ENCODE data around the gene GALNT9. TPM values are rescaled to one million over a fixed set of nuclear protein-coding genes. Genes with fewer than 3 reads are reported as not detected.

The GALNT9 gene
- total and polyA plus RNA-seq, 5 experiments from 2014 or later = not detected

DNA sequence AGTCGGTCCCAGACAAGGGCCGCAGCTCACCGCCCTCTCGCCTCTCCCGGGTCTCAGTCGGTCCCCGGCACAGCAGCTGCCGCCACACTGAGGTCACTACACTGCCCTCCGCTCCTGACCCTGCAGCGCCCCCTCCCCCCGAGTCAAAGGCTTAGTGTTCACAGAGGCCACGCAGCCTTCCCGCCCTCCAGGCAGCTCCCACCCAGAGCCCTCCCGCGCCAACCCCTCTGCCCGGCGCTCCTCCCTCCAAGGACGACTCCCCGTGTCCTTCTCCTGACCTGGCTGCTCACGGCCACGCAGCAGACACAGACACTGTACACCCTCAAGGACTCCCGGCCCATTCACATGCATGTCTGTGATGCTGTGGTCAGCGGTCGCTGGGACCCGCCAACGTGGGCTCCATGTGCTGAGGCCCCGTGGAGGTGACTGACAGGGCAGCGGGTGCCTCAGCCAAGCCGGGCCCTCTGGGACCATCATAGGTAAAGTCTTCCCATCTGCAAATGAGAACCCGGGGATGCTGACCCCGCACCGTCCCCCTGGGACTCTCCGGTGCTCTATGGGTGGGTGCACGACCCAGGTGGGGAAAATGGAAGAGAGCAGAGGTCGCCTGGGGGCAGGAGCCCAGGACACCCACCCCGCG lies 16.3 kb upstream of the GALNT9 start:
- Mint-ChIP-seq H3K36me3 (no peaks in the 10 kb centered on the region), H3K4me1 (peaks cover 5 to 19% (median 9%) of the 10 kb centered on the region in 4 donors), H3K27me3 (peaks cover 1 to 30% (median 3%) of the 10 kb centered on the region in 5 donors), H3K9me3 (no peaks in the 10 kb centered on the region), H3K4me3 (no peak overlapping the region), H3K27ac (no peak overlapping the region)
- DNase-seq (no peak), ATAC-seq (no peak)
- POLR2A ChIA-PET = no interaction called here

DNA sequence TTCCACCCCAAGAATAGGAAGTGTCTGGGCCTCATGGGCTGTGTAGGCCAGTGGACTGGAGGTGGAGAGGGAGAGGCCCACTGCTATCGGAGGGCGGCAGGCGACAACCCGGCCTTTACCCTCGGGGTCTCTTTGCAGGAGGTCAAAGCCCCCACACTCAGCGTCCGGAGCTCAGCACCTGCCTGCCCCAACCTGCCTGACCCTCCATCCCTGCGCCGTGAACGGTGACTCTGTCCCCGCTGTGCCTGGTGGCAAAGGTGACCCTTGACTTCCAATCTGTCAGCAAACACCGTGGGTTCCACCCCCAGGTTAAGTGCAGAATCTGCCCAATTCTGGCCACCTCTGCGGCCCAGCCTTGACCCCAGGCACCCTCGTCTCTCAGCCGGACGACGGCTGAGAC lies 15.7 kb upstream of the GALNT9 start:
- Mint-ChIP-seq H3K4me3 (no peak overlapping the region), H3K27me3 (peaks cover 1 to 32% (median 3%) of the 10 kb centered on the region in 5 donors), H3K27ac (no peak overlapping the region), H3K36me3 (no peaks in the 10 kb centered on the region), H3K4me1 (peaks cover 5 to 19% (median 9%) of the 10 kb centered on the region in 4 donors), H3K9me3 (no peaks in the 10 kb centered on the region)
- POLR2A ChIA-PET = no interaction called here
- ATAC-seq = no peak
- no peak for DNase-seq

DNA sequence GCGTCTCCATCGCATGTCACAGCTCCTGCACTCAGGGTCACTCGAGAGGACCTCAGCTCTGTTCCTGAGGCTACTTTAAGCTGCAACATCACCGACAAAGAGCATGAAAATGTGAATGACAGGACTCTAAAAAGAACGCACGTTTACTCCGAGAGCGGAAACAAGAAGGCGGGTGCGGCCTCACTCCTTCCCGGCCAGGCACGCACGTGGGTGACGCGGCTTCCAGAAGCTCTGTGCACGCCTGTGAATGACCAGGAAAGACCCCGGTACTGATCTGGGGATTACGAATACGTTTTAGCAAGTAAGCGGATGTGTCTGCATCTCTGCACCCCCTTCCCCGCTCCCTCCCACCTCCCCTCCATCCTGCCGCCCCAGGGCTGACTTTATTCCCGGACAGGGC lies 15.2 kb upstream of the GALNT9 start:
- Mint-ChIP-seq H3K9me3 (no peaks in the 10 kb centered on the region), H3K27ac (no peak overlapping the region), H3K4me3 (no peak overlapping the region), H3K27me3 (peaks cover 1 to 35% (median 4%) of the 10 kb centered on the region in 5 donors), H3K4me1 (peaks cover 5 to 19% (median 9%) of the 10 kb centered on the region in 4 donors), H3K36me3 (no peaks in the 10 kb centered on the region)
- POLR2A ChIA-PET = no interaction called here
- DNase-seq (no peak), ATAC-seq (no peak)

DNA sequence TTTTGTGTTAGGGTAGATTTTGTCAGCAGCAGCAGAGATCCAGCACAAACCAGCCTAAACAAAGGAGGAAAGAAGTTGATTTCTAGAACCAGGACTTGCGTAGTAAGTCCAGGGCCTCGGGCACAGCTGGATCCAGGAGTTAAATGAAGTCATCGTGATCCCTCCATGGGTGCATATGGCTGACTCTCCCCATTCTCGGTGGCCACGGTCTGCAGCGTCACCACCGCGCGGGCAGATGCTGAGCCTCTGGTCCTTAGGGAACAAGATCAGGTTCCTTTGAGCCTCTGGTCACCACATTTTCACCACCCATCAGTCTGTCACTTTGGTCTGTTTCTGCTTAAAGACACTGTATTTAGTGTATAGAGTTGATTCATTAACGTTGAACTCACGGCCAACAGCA lies 14.8 kb upstream of the GALNT9 start:
- Mint-ChIP-seq H3K4me3 (no peak overlapping the region), H3K36me3 (no peaks in the 10 kb centered on the region), H3K27ac (no peak overlapping the region), H3K27me3 (peaks cover 1 to 35% (median 4%) of the 10 kb centered on the region in 5 donors), H3K9me3 (no peaks in the 10 kb centered on the region), H3K4me1 (peaks cover 5 to 19% (median 9%) of the 10 kb centered on the region in 4 donors)
- DNase-seq (no peak), ATAC-seq (no peak)
- POLR2A ChIA-PET = no interaction called here

DNA sequence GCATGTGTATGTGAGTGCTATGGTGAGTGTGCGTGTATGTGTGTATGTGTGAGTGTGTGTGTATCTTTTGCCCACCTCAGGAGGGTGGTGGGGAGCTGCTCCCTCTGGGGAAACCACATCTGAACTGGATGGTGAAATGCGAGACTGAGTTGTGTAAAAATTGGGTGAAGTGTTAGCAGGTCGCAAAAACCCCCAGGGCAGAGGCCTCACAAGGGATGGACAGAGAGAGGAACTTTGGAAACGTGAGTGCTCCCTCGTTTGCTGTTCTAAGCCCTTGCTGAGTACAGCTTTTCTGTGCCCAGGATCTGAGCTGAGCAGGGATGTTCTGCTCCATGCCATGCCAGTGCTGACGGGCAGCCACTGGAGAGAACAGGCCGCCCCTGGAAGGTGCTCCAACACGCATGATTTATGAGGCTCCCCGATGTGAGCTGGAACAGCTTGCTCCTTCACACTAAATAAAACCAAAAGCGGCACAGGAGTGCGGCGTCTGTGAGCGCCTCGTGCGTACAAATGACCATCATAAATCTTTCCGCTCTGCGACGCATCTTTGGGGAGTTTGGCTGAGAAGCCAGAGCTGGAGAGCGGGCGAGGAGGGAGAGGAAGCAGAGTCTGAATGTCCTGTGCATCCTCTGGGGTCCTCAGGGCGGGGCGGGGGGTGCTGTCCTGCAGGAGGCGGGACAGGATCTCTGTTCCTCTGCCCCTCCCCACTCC lies 14.1 kb upstream of the GALNT9 start:
- H3K4me3 Mint-ChIP-seq = no peak overlapping the region
- no peaks in the 10 kb centered on the region for H3K9me3 Mint-ChIP-seq
- POLR2A ChIA-PET = no interaction called here
- ATAC-seq (no peak), DNase-seq (no peak)
- no peaks in the 10 kb centered on the region for H3K36me3 Mint-ChIP-seq
- H3K27ac Mint-ChIP-seq = no peak overlapping the region
- peaks cover 1 to 39% (median 4%) of the 10 kb centered on the region in 5 donors for H3K27me3 Mint-ChIP-seq
- peaks cover 5 to 19% (median 9%) of the 10 kb centered on the region in 4 donors for H3K4me1 Mint-ChIP-seq

DNA sequence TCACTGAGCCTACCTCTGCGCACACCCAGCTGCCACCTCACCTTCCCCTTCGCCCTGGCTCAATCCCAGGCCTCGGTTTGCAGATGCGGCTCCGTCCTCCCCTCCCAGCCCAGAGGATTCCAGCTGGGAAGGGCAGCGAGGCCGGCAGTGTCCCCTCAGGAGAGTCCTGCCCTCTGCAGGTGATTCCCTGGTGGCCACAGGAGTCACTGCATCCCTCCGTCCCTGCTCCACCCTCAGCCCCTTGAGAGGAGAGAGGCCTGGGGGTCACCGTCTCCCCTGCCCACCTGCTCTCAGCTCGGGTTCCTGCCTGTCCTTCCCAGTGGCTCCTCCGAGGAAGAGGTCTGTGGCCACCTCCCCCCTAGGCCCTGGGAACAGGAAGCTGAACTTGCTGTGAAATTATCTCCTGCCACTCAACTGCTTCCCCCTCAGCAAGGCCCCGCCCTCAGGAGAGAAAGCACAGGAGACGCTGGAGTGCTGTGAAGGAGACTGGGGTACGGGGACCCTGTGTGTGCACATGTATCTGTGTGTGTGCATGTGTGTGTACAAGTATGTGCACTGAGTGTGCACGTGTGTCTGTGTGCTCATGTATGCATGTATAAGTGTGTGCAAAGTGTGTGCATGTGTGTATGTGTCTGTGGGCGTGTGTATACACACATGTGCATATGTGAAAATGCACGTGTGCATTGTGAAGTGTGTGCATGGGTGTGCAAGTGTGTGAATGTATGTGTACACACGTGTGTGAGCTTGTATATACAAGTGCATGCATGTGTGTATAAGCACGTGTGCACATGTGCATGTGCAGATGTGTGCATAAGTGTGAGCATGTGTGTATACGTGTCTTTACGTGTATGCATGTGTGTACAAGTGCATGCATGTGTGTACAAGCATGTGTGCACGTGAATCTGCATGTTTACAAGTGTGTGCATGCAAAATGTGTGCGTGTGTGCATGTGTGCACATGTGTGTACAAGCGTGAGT lies 13.2 kb upstream of the GALNT9 start:
- no peak overlapping the region for H3K4me3 Mint-ChIP-seq
- H3K9me3 Mint-ChIP-seq = no peaks in the 10 kb centered on the region
- peak; percentile 22 to 37 for ATAC-seq
- H3K4me1 Mint-ChIP-seq = peaks cover 5 to 19% (median 9%) of the 10 kb centered on the region in 4 donors
- POLR2A ChIA-PET = no interaction called here
- peaks cover 1 to 41% (median 4%) of the 10 kb centered on the region in 5 donors for H3K27me3 Mint-ChIP-seq
- no peaks in the 10 kb centered on the region for H3K36me3 Mint-ChIP-seq
- H3K27ac Mint-ChIP-seq = peak overlapping the region in 1 of 10 donors; percentile 41
- DNase-seq = no peak

DNA sequence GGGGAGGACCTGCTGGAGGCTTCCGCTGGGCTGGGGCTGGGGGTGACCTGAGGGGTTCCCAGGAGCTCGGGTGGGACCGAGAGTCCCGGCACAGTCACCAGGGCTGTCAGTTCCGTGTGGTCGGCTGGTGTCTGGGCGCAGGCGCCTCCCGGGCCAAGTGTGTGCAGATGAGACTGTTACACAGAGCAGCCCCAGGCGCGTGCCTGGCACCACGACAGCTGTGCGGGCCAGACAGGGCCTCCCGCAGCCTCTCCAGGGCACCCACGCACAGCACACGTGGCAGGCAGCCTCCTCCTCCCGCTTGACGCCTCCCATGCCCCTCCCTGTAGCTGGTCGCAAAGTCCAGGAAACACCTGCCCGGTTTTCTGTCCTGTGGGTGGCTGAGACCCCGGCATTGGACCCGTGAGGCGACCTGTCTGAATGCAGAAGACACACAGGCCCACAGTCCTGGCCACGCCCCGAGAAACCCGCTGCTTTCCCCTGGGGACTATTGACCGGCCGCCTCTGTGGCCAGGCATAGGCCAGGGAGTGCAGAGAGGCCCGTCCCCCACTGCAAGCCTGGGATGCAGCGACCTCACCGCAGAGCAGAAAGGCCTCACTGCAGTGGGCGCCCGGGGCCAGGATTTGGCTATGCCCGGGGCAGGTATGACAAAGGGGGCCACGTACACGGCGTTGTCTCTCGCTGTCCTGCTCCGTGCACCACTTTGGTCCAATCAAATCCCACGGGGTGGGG lies 12.1 kb upstream of the GALNT9 start:
- POLR2A ChIA-PET = no interaction called here
- Mint-ChIP-seq H3K9me3 (no peaks in the 10 kb centered on the region), H3K27ac (no peak overlapping the region), H3K4me3 (no peak overlapping the region), H3K27me3 (peaks cover 1 to 44% (median 10%) of the 10 kb centered on the region in 5 donors), H3K36me3 (no peaks in the 10 kb centered on the region), H3K4me1 (peaks cover 5 to 19% (median 9%) of the 10 kb centered on the region in 4 donors)
- no peak for ATAC-seq
- no peak for DNase-seq

DNA sequence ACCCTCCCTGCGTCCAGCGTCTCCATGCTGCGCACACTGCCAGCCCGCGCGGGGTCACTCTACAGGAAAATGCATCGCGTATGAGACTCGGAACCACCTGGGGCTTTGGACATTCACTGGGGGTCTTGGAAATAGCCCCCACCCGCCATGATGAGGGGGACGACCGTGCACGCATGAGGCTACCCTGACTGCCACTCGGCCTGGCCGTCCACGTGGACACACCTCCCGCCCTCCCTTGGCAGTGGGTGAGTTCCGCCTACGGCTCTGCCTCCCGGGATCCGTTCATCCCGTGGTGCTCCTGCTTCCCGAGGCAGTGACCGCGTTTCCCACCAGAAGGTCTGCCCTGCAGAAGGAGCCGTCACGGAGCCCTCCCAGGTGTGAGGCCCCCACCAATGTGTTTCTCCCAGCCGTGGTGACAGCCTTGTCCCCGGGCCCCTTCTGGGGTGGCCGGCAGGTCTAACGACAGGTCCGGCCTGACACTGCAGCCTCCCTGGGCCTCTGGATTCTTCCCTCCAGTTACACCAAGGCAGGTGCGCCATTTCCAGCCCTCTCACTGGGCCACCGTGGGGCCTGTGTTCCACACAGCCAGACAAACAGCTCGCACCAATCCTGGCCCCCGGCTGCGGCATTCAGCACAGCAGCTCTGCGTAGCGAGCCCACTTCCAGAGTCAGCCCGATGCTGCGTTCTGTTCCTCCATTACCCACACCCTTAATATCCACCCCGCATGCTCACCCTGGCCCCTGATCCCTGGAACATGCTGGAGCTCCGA lies 11.1 kb upstream of the GALNT9 start:
- H3K36me3 Mint-ChIP-seq = no peaks in the 10 kb centered on the region

DNA sequence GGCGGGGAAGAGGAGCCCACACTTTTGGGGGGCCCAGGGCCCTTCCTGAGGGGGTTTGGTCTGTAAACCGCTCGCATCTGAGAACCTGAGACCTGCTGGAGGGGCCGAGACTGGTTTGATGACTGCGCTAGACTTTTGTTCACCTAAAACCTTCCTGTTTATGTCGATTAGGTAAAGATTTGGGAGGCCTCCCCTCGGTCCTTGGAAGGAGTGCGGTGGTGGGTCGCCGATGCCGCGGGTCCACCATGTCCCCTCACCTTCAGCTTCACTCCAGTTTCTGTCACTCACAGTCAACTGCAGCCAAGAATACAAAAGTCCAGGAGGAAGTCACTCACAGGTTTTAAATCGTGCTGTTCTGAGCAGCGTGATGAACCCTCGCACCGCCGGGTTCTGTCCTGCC lies 10.5 kb upstream of the GALNT9 start:
- Mint-ChIP-seq H3K27me3 (peaks cover 3 to 51% (median 14%) of the 10 kb centered on the region in 5 donors), H3K4me3 (no peak overlapping the region), H3K4me1 (peaks cover 5 to 19% (median 9%) of the 10 kb centered on the region in 4 donors), H3K36me3 (no peaks in the 10 kb centered on the region), H3K9me3 (peaks cover 0 to 3% (median 0%) of the 10 kb centered on the region in 9 donors), H3K27ac (no peak overlapping the region)
- no peak for ATAC-seq
- POLR2A ChIA-PET = no interaction called here
- DNase-seq = no peak

More for the DNA sequence above, 11.1 kb upstream of the GALNT9 start:
- no peak overlapping the region for H3K27ac Mint-ChIP-seq
- peaks cover 0 to 2% (median 0%) of the 10 kb centered on the region in 9 donors for H3K9me3 Mint-ChIP-seq
- POLR2A ChIA-PET = no interaction called here
- no peak for ATAC-seq
- no peak for DNase-seq
- peaks cover 2 to 45% (median 11%) of the 10 kb centered on the region in 5 donors for H3K27me3 Mint-ChIP-seq
- no peak overlapping the region for H3K4me3 Mint-ChIP-seq
- H3K4me1 Mint-ChIP-seq = peaks cover 5 to 19% (median 9%) of the 10 kb centered on the region in 4 donors

DNA sequence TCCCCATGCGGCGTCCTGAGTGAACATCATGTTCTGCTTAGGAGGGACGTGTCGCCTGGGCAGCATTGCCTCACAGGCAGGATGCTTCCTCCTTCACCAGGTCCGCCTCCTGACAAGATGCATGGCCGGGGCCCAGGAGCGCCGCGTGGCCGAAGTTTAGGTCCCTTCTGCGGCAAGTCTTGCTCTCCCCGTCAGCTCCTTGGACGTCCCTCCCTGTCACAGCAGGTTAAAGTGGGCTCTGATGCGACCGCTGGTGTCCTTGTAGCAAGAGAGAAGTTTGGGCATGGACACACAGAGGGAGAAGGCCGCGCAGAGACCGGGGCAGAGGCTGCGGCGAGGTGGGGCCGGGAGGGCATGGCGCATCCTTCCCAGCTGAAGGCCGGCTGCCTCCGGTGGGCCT lies 9.4 kb upstream of the GALNT9 start:
- peaks cover 0 to 3% (median 0%) of the 10 kb centered on the region in 9 donors for H3K9me3 Mint-ChIP-seq
- DNase-seq = no peak

DNA sequence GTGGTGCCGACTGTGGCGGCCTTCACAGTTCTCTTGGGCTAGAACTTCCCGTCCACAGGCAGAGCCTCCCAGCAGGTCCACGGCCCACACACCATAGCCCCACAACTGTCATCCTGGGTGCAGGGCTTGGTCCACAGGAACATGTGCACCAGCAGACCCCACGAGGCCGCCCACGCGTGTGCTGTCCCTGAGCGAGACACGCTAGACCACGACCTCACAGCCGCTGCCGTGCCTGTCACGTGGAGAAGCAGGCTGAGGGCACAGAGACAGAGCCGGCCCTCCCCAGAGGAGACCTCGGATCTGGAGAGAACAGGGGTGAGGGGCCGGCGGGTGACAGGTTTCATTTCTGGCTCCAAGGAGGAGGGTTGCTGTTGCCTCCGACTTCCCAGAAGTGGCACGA lies 8.9 kb upstream of the GALNT9 start:
- POLR2A ChIA-PET = no interaction called here
- Mint-ChIP-seq H3K9me3 (peaks cover 0 to 3% (median 0%) of the 10 kb centered on the region in 9 donors), H3K36me3 (no peaks in the 10 kb centered on the region), H3K4me1 (peaks cover 3 to 13% (median 8%) of the 10 kb centered on the region in 4 donors), H3K27me3 (peaks cover 3 to 57% (median 22%) of the 10 kb centered on the region in 5 donors), H3K27ac (no peak overlapping the region), H3K4me3 (no peak overlapping the region)
- no peak for ATAC-seq
- no peak for DNase-seq

More for the DNA sequence above, 9.4 kb upstream of the GALNT9 start:
- no peak overlapping the region for H3K27ac Mint-ChIP-seq
- H3K36me3 Mint-ChIP-seq = no peaks in the 10 kb centered on the region
- no peak overlapping the region for H3K4me3 Mint-ChIP-seq
- POLR2A ChIA-PET = no interaction called here
- no peak for ATAC-seq
- peaks cover 3 to 53% (median 18%) of the 10 kb centered on the region in 5 donors for H3K27me3 Mint-ChIP-seq
- H3K4me1 Mint-ChIP-seq = peaks cover 5 to 18% (median 9%) of the 10 kb centered on the region in 4 donors

All from naive thymus-derived CD8-positive, alpha-beta T cell (primary cell).